ENCODE measurements around the gene NLRX1. TPM values are rescaled to one million over a fixed set of nuclear protein-coding genes. Genes with fewer than 3 reads are reported as not detected.
A peak's percentile ranks its signal among the peaks of the same experiment; 100 is the strongest.

The NLRX1 gene
- total RNA-seq, 1 experiment from 2014 or later = 7.2 TPM

GRCh38 chr11:119154178-119154577, 14.3 kb upstream of the NLRX1 start:
- Mint-ChIP-seq H3K27me3 (ENCODE audit: insufficient read depth, unreplicated experiment) (peaks cover 20% of the 10 kb centered on the region), H3K4me1 (ENCODE audit: low read depth, unreplicated experiment) (peaks cover 6% of the 10 kb centered on the region), H3K36me3 (ENCODE audit: insufficient read depth, unreplicated experiment) (no peaks in the 10 kb centered on the region), H3K27ac (ENCODE audit: unreplicated experiment) (no peak overlapping the region), H3K9me3 (ENCODE audit: unreplicated experiment) (no peaks in the 10 kb centered on the region), H3K4me3 (ENCODE audit: unreplicated experiment) (no peak overlapping the region)
- H3K4me3 ChIP-seq (ENCODE audit: low read depth, low read length) = no peak overlapping the region
- intact Hi-C loops (cut with micrococcal nuclease; ENCODE audit: unreplicated experiment) = no loop called here
- no peaks in the 10 kb centered on the region; the same call in 1 of the 2 replicates for H3K27me3 ChIP-seq (replicated peaks; ENCODE audit: control insufficient read depth, insufficient read depth, low read length)
- H3K4me1 ChIP-seq = no peaks in the 10 kb centered on the region
- no peaks in the 10 kb centered on the region for H3K36me3 ChIP-seq (ENCODE audit: control insufficient read depth, insufficient read depth, low read length)
- DNase-seq = no peak
- BruUV-seq (replicated peaks) = no TSS peak
- ChIA-PET POLR2A (interaction anchor here (0.7 kb wide), 1 partner anchor 60 kb away, joined by 3 read pairs; no protein-coding TSS in a partner anchor), CTCF (interaction anchor here (1.1 to 3.8 kb wide), 2 partner anchors 9 to 12 kb away, joined by 4 to 19 read pairs; no protein-coding TSS in a partner anchor)
- no peaks in the 10 kb centered on the region for H3K9me3 ChIP-seq
- TF ChIP-seq CTCF (IDR thresholded peaks at IDR 0.05; ENCODE audit: insufficient read depth in 1 of 2, low read depth in 1 of 2, low read length in 1 of 2, severe bottlenecking in 1 of 2, unreplicated experiment in 1 of 2) = no peak

GRCh38 chr11:119155733-119156492, 12.6 kb upstream of the NLRX1 start:
- no peaks in the 10 kb centered on the region for H3K4me1 ChIP-seq
- POLR2A ChIA-PET = no interaction called here
- H3K27me3 Mint-ChIP-seq (ENCODE audit: insufficient read depth, unreplicated experiment) = peaks cover 17% of the 10 kb centered on the region
- no peaks in the 10 kb centered on the region for H3K9me3 Mint-ChIP-seq (ENCODE audit: unreplicated experiment)
- H3K4me3 Mint-ChIP-seq (ENCODE audit: unreplicated experiment) = no peak overlapping the region
- H3K4me3 ChIP-seq (ENCODE audit: low read depth, low read length) = no peak overlapping the region
- H3K36me3 Mint-ChIP-seq (ENCODE audit: insufficient read depth, unreplicated experiment) = no peaks in the 10 kb centered on the region
- H3K4me1 Mint-ChIP-seq (ENCODE audit: low read depth, unreplicated experiment) = peaks cover 6% of the 10 kb centered on the region
- CTCF ChIA-PET = interaction anchor here (0.6 to 3.8 kb wide), 7 partner anchors 8 to 69 kb away, joined by 3 to 19 read pairs (median 3); partner anchors contain the start of gene DPAGT1
- H3K9me3 ChIP-seq = no peaks in the 10 kb centered on the region
- H3K27ac Mint-ChIP-seq (ENCODE audit: unreplicated experiment) = no peak overlapping the region
- H3K36me3 ChIP-seq (ENCODE audit: control insufficient read depth, insufficient read depth, low read length) = no peaks in the 10 kb centered on the region
- no peaks in the 10 kb centered on the region for H3K27me3 ChIP-seq (replicated peaks; ENCODE audit: control insufficient read depth, insufficient read depth, low read length)
- BruUV-seq (replicated peaks) = no TSS peak
- DNase-seq = peak; percentile 79 to 80
- TF ChIP-seq CTCF (IDR thresholded peaks at IDR 0.05; ENCODE audit: insufficient read depth in 1 of 2, low read depth in 1 of 2, low read length in 1 of 2, severe bottlenecking in 1 of 2, unreplicated experiment in 1 of 2) = peak; percentile 61 to 78
- intact Hi-C loops (cut with micrococcal nuclease; ENCODE audit: unreplicated experiment) = no loop called here

GRCh38 chr11:119156496-119156895, 12.0 kb upstream of the NLRX1 start:
- Mint-ChIP-seq H3K27me3 (ENCODE audit: insufficient read depth, unreplicated experiment) (peaks cover 13% of the 10 kb centered on the region), H3K9me3 (ENCODE audit: unreplicated experiment) (no peaks in the 10 kb centered on the region), H3K27ac (ENCODE audit: unreplicated experiment) (no peak overlapping the region), H3K36me3 (ENCODE audit: insufficient read depth, unreplicated experiment) (no peaks in the 10 kb centered on the region), H3K4me3 (ENCODE audit: unreplicated experiment) (no peak overlapping the region), H3K4me1 (ENCODE audit: low read depth, unreplicated experiment) (peaks cover 6% of the 10 kb centered on the region)
- Histone ChIP-seq H3K36me3 (ENCODE audit: control insufficient read depth, insufficient read depth, low read length) (no peaks in the 10 kb centered on the region), H3K4me1 (no peaks in the 10 kb centered on the region), H3K9me3 (no peaks in the 10 kb centered on the region), H3K27me3 (replicated peaks; ENCODE audit: control insufficient read depth, insufficient read depth, low read length) (no peaks in the 10 kb centered on the region), H3K4me3 (ENCODE audit: low read depth, low read length) (no peak overlapping the region)
- CTCF ChIA-PET = interaction anchor here (0.8 to 3.8 kb wide), 6 partner anchors 9 to 54 kb away, joined by 3 to 19 read pairs (median 4); partner anchors contain the start of genes DPAGT1 and NHERF4
- intact Hi-C loops (cut with micrococcal nuclease; ENCODE audit: unreplicated experiment) = no loop called here
- no peak for DNase-seq
- POLR2A ChIA-PET = no interaction called here
- no peak for TF ChIP-seq CTCF (IDR thresholded peaks at IDR 0.05; ENCODE audit: insufficient read depth in 1 of 2, low read depth in 1 of 2, low read length in 1 of 2, severe bottlenecking in 1 of 2, unreplicated experiment in 1 of 2)
- BruUV-seq (replicated peaks) = no TSS peak

Data from Caco-2 (cell line).